RWPE2 (cell line): ENCODE data around the gene GPR139.

ENCODE experiments used
- ATAC-seq: fragments of 200-7000 bp; cut with Tn5 transposase; 3 replicates; pipeline ENCODE4 v1.9.1; 2021; ENCODE audit warnings: low read depth
- DNase-seq: peaks from one replicate; pipeline ENCODE4 v3.0.0-alpha.2; 2020; ENCODE audit warnings: low spot score
- H3K27ac ChIP-seq: fragments of 450-650 bp; 2 replicates; pipeline ENCODE4 v1.5.1; 2017; ENCODE audit warnings: mild to moderate bottlenecking; ENCODE audit not compliant: poor library complexity, severe bottlenecking
- H3K27me3 ChIP-seq: fragments of 250-450 bp; sonication (Bioruptor Pico); 2 replicates; pipeline ENCODE4 v1.5.1; 2021; ENCODE audit warnings: mild to moderate bottlenecking, moderate library complexity; ENCODE audit not compliant: insufficient read depth, poor library complexity, severe bottlenecking
- H3K36me3 ChIP-seq: fragments of 250-450 bp; sonication (Bioruptor Pico); 2 replicates; pipeline ENCODE4 v1.5.1; 2020; ENCODE audit warnings: low read depth, mild to moderate bottlenecking, moderate library complexity
- H3K4me1 ChIP-seq: fragments of 250-450 bp; sonication (Bioruptor Pico); 2 replicates; pipeline ENCODE4 v1.5.1; 2021; ENCODE audit warnings: mild to moderate bottlenecking, moderate library complexity; ENCODE audit not compliant: insufficient read depth, poor library complexity, severe bottlenecking
- H3K4me3 ChIP-seq: fragments of 250-450 bp; sonication (Bioruptor Pico); 2 replicates; pipeline ENCODE4 v1.5.1; 2021; ENCODE audit warnings: mild to moderate bottlenecking, moderate library complexity; ENCODE audit not compliant: severe bottlenecking
- H3K9me3 ChIP-seq: fragments of 250-450 bp; sonication (Bioruptor Pico); 2 replicates; pipeline ENCODE4 v1.5.1; 2021; ENCODE audit warnings: mild to moderate bottlenecking, moderate library complexity; ENCODE audit not compliant: severe bottlenecking
- TF ChIP-seq, protein P1 (sequence below): fragments of 450-650 bp; IDR thresholded peaks from one replicate; pipeline ENCODE4 v1.5.1; 2017; ENCODE audit warnings: mild to moderate bottlenecking, moderate library complexity; ENCODE audit not compliant: poor library complexity, severe bottlenecking

Gene GPR139

DNA sequence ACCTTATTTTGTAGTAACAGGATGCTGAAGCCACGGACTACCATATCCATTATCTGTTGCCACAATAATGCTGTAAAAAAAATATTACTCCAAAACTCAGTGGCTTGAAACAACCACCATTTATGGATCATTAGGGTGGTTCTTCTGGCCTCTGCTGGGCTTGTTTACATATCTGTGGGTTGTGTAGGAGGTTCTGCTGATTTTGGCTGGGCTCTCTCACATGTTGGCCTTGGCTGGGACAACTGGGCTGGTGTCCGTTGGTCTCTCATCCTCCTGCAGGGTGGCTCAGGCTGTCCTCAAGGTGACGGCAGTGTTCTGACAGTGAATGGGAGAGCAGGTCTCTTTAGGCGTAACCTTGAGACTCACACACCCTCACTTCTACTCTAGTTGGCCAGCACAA is 76.0 kb downstream of the GPR139 start:
- Histone ChIP-seq H3K9me3 (no peaks in the 10 kb centered on the region), H3K36me3 (no peaks in the 10 kb centered on the region), H3K4me3 (no peak overlapping the region), H3K4me1 (no peaks in the 10 kb centered on the region), H3K27ac (no peak overlapping the region), H3K27me3 (no peaks in the 10 kb centered on the region)
- TF ChIP-seq, protein P1, sequence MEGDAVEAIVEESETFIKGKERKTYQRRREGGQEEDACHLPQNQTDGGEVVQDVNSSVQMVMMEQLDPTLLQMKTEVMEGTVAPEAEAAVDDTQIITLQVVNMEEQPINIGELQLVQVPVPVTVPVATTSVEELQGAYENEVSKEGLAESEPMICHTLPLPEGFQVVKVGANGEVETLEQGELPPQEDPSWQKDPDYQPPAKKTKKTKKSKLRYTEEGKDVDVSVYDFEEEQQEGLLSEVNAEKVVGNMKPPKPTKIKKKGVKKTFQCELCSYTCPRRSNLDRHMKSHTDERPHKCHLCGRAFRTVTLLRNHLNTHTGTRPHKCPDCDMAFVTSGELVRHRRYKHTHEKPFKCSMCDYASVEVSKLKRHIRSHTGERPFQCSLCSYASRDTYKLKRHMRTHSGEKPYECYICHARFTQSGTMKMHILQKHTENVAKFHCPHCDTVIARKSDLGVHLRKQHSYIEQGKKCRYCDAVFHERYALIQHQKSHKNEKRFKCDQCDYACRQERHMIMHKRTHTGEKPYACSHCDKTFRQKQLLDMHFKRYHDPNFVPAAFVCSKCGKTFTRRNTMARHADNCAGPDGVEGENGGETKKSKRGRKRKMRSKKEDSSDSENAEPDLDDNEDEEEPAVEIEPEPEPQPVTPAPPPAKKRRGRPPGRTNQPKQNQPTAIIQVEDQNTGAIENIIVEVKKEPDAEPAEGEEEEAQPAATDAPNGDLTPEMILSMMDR = no peak
- no peak for DNase-seq
- ATAC-seq = no peak

DNA sequence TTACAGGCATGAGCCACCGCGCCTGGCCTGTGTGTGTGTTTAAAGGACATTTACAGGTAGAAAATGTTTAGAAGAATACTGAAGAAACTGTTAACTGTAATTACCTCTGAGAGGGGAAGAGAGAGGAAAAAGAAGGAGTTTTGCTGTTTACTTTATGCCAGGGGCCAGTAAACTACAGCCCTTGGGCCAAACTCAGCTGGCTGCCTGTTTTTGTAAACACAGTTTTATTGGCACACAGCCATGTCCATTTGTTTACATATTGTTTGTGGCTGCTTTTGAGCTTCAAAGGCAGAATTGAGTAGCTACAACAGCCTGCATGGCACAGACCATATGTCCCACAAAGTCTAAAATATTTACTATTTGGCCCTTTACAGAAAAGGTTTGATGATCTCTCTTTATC is 76.4 kb downstream of the GPR139 start:
- H3K36me3 ChIP-seq = no peaks in the 10 kb centered on the region
- TF ChIP-seq, protein P1 = no peak
- no peak overlapping the region for H3K4me3 ChIP-seq
- H3K27me3 ChIP-seq = no peaks in the 10 kb centered on the region
- ATAC-seq (no peak), DNase-seq (no peak)
- no peaks in the 10 kb centered on the region for H3K4me1 ChIP-seq
- H3K27ac ChIP-seq = no peak overlapping the region
- H3K9me3 ChIP-seq = no peaks in the 10 kb centered on the region

DNA sequence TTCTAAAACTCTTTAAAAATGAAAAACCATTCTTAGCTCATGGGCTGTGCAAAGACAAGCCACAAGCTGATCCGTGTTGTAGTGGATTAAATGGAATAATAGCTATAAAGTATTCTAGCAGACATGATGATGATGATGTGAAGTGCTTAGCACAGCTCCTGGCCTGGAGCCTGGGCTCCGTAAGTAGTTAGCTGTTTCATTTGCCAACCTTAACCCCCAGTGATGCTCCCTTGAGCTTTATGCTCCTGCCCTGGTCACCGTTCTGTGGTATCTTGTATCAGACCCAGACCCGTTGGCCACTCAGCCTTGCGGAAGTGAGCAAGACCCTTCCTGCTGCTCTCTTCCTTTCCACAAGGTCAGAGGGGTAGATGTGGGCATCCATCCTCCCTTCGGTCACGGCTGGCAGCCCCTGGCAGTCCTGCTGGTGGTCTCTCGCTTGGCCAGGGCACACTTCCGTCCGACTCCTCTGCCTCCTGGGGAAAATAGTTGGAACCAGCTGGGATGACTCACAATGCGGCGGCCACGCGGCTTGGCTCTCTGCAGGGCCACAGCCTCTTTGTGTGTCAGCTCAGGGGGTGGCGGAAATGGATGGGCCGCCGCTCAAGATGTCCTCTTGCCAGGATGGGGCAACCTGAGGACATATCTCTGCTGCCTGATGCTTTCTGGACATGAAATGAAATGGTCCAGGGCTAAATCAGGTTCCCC is 79.1 kb downstream of the GPR139 start:
- ATAC-seq (no peak), DNase-seq (no peak)
- Histone ChIP-seq H3K27me3 (no peaks in the 10 kb centered on the region), H3K36me3 (no peaks in the 10 kb centered on the region), H3K4me3 (no peak overlapping the region), H3K9me3 (no peaks in the 10 kb centered on the region), H3K27ac (no peak overlapping the region), H3K4me1 (no peaks in the 10 kb centered on the region)
- TF ChIP-seq, protein P1 = no peak

DNA sequence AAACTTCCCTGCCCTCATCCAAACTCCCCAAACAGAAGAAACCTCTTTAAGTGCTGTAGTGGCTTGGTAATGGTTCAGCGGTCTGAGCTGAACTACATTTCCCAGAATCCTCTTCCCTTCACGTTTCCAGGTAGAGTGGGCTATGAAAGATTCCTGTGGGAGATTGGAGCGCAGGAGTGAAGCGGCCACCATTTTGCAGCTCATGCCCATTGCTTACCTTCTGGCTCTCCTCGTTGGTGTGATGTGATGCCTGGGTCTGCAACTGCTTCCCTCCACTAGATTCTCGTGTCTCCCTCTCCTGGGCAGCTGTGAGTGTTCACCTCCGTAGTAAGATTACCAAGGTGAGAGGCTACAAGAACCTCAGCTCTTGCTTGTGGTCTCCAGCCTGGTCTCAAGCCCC is 82.1 kb downstream of the GPR139 start:
- DNase-seq = no peak
- no peaks in the 10 kb centered on the region for H3K36me3 ChIP-seq
- no peaks in the 10 kb centered on the region for H3K9me3 ChIP-seq
- H3K4me3 ChIP-seq = no peak overlapping the region
- H3K27ac ChIP-seq = no peak overlapping the region
- ATAC-seq = no peak
- no peaks in the 10 kb centered on the region for H3K27me3 ChIP-seq
- no peaks in the 10 kb centered on the region for H3K4me1 ChIP-seq
- TF ChIP-seq, protein P1 = no peak

DNA sequence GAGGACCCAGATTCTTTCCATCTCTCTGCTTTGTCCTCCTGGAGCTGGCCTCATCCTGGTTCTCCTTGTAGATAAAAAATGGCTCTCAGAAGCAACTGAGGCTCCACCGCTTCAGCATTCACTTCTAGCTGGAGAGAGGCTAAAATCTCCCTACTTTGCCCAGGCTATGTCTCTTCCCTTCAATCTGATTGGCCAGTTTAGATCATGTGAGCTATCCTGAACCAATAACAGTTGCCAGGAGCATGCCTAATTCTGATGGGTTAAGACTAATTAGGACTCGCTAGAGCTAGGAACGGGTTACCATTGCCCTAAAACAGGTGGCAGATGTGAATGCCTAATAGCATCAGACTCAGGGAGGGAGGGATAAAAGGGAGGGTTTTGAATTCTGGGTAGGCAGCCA is 89.6 kb downstream of the GPR139 start:
- DNase-seq (no peak), ATAC-seq (no peak)
- TF ChIP-seq, protein P1 = no peak
- H3K4me1 ChIP-seq = no peaks in the 10 kb centered on the region
- H3K9me3 ChIP-seq = no peaks in the 10 kb centered on the region
- no peaks in the 10 kb centered on the region for H3K36me3 ChIP-seq
- no peaks in the 10 kb centered on the region for H3K27me3 ChIP-seq
- H3K27ac ChIP-seq = no peak overlapping the region
- H3K4me3 ChIP-seq = no peak overlapping the region
